HEK293 (cell line): ENCODE data around the gene MPZL1.

ENCODE experiments used
- HOXC10 ChIP-seq: sonication (generic); formaldehyde crosslinking; IDR thresholded peaks from 2 replicates; pipeline ENCODE4 v1.8.1; 2023; ENCODE audit warnings: mild to moderate bottlenecking, missing genetic modification reagents
- KLF9 ChIP-seq: fragments of 450-650 bp; formaldehyde crosslinking; IDR thresholded peaks from 2 replicates; pipeline ENCODE4 v1.5.1; 2016; ENCODE audit warnings: missing biosample characterization, missing genetic modification characterization, low read depth
- OSR2 ChIP-seq: fragments of 450-650 bp; formaldehyde crosslinking; IDR thresholded peaks from 2 replicates; pipeline ENCODE4 v1.5.1; 2016; ENCODE audit warnings: missing biosample characterization, missing genetic modification characterization
- YY1 ChIP-seq: fragments of 450-650 bp; formaldehyde crosslinking; IDR thresholded peaks from 2 replicates; pipeline ENCODE4 v1.5.1; 2018; ENCODE audit warnings: missing biosample characterization, missing genetic modification characterization
- ZNF10 ChIP-seq: fragments of 450-650 bp; formaldehyde crosslinking; IDR thresholded peaks from 2 replicates; pipeline ENCODE4 v1.5.1; 2017; ENCODE audit warnings: missing biosample characterization, missing genetic modification characterization
- ZNF174 ChIP-seq: fragments of 450-650 bp; formaldehyde crosslinking; IDR thresholded peaks from 2 replicates; pipeline ENCODE4 v1.5.0; 2017; ENCODE audit warnings: missing biosample characterization, mild to moderate bottlenecking, missing genetic modification characterization
- ZNF2 ChIP-seq: fragments of 450-650 bp; formaldehyde crosslinking; IDR thresholded peaks from 2 replicates; pipeline ENCODE4 v1.5.1; 2016; ENCODE audit warnings: missing biosample characterization, missing genetic modification characterization
- ZNF239 ChIP-seq: fragments of 450-650 bp; formaldehyde crosslinking; IDR thresholded peaks from 2 replicates; pipeline ENCODE4 v1.5.1; 2016; ENCODE audit warnings: missing biosample characterization, missing genetic modification characterization
- ZNF501 ChIP-seq: fragments of 450-650 bp; formaldehyde crosslinking; IDR thresholded peaks from 2 replicates; pipeline ENCODE4 v1.5.1; 2016; ENCODE audit warnings: missing biosample characterization, missing genetic modification characterization
- ZNF701 ChIP-seq: fragments of 450-650 bp; formaldehyde crosslinking; IDR thresholded peaks from 2 replicates; pipeline ENCODE4 v1.5.1; 2016; ENCODE audit warnings: missing biosample characterization, missing genetic modification characterization
- ZNF776 ChIP-seq: fragments of 450-650 bp; formaldehyde crosslinking; IDR thresholded peaks from 2 replicates; pipeline ENCODE4 v1.5.0; 2017; ENCODE audit warnings: missing biosample characterization, missing genetic modification characterization, borderline replicate concordance
- TF ChIP-seq, protein P1 (sequence below): fragments of 450-650 bp; formaldehyde crosslinking; IDR thresholded peaks from 2 replicates; pipeline ENCODE4 v1.5.1; 2016; ENCODE audit warnings: missing biosample characterization, missing genetic modification characterization
- TF ChIP-seq, protein P2 (sequence below): fragments of 450-650 bp; formaldehyde crosslinking; IDR thresholded peaks from 2 replicates; pipeline ENCODE4 v1.5.1; 2016; ENCODE audit warnings: missing biosample characterization, missing genetic modification characterization
- TF ChIP-seq, protein P3 (sequence below): fragments of 450-650 bp; formaldehyde crosslinking; IDR thresholded peaks from 2 replicates; pipeline ENCODE4 v1.5.0; 2017; ENCODE audit warnings: missing biosample characterization, missing genetic modification characterization, borderline replicate concordance

DNA sequence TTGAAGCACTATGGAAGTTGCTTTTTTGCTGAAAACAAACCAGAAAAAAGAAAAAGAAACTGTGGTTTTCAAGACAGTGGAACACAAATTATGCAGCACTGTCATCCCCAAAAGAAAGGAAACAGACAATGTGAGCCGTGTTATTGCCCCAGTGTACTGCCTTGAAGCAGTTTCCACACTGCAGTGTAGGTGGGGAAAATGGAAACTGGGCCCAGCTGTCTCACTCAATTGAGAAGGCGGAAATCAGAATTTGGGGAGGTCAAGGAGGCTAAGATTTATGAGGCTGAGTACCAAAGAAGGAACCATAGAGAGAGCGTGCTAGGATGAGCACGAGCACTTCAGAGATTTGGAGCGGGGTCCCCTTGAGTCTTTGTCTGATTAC, 55.5 kb downstream of the MPZL1 start:
- TF ChIP-seq ZNF2 (tag by site-specific recombination) (no peak), ZNF701 (no peak), OSR2 (tag by site-specific recombination) (no peak), ZNF10 (no peak), ZNF501 (tag by site-specific recombination) (no peak), ZNF776 (no peak), YY1 (tag by site-specific recombination) (no peak), ZNF174 (tag by site-specific recombination) (no peak), KLF9 (tag by site-specific recombination) (no peak), HOXC10 (CRISPR knock-in tag) (no peak), ZNF239 (no peak)
- TF ChIP-seq, protein P1, sequence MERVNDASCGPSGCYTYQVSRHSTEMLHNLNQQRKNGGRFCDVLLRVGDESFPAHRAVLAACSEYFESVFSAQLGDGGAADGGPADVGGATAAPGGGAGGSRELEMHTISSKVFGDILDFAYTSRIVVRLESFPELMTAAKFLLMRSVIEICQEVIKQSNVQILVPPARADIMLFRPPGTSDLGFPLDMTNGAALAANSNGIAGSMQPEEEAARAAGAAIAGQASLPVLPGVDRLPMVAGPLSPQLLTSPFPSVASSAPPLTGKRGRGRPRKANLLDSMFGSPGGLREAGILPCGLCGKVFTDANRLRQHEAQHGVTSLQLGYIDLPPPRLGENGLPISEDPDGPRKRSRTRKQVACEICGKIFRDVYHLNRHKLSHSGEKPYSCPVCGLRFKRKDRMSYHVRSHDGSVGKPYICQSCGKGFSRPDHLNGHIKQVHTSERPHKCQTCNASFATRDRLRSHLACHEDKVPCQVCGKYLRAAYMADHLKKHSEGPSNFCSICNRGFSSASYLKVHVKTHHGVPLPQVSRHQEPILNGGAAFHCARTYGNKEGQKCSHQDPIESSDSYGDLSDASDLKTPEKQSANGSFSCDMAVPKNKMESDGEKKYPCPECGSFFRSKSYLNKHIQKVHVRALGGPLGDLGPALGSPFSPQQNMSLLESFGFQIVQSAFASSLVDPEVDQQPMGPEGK (tag by site-specific recombination), result no peak
- TF ChIP-seq, protein P2, sequence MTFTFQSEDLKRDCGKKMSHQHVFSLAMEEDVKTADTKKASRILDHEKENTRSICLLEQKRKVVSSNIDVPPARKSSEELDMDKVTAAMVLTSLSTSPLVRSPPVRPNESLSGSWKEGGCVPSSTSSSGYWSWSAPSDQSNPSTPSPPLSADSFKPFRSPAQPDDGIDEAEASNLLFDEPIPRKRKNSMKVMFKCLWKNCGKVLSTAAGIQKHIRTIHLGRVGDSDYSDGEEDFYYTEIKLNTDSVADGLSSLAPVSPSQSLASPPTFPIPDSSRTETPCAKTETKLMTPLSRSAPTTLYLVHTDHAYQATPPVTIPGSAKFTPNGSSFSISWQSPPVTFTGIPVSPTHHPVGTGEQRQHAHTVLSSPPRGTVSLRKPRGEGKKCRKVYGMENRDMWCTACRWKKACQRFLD (tag by site-specific recombination), result no peak
- TF ChIP-seq, protein P3, sequence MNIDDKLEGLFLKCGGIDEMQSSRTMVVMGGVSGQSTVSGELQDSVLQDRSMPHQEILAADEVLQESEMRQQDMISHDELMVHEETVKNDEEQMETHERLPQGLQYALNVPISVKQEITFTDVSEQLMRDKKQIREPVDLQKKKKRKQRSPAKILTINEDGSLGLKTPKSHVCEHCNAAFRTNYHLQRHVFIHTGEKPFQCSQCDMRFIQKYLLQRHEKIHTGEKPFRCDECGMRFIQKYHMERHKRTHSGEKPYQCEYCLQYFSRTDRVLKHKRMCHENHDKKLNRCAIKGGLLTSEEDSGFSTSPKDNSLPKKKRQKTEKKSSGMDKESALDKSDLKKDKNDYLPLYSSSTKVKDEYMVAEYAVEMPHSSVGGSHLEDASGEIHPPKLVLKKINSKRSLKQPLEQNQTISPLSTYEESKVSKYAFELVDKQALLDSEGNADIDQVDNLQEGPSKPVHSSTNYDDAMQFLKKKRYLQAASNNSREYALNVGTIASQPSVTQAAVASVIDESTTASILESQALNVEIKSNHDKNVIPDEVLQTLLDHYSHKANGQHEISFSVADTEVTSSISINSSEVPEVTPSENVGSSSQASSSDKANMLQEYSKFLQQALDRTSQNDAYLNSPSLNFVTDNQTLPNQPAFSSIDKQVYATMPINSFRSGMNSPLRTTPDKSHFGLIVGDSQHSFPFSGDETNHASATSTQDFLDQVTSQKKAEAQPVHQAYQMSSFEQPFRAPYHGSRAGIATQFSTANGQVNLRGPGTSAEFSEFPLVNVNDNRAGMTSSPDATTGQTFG (tag by site-specific recombination), result no peak
